Activated CD4-positive, alpha-beta T cell treated with anti-CD3 and anti-CD28 coated beads, Interleukin-2, amount 50 U/mL, for 1 hour (primary cell): ENCODE results near the gene PCDH1.

Source experiments
- DNase-seq: peaks from one replicate; pipeline ENCODE4 v3.0.0-alpha.2; 2020

The PCDH1 gene

GRCh38 chr5:141872496-141873356, 5.5 kb downstream of the PCDH1 start:
- no peak for DNase-seq

GRCh38 chr5:141871870-141872269, 6.3 kb downstream of the PCDH1 start:
- no peak for DNase-seq

GRCh38 chr5:141870871-141871270, 7.3 kb downstream of the PCDH1 start:
- DNase-seq = no peak

- DNase-seq = no peak
Observed at GRCh38 chr5:141870228-141870627, 8.0 kb downstream of the PCDH1 start.

- no peak for DNase-seq
Observed at GRCh38 chr5:141869514-141869913, 8.7 kb downstream of the PCDH1 start.

GRCh38 chr5:141869040-141869439, 9.2 kb downstream of the PCDH1 start:
- no peak for DNase-seq

- DNase-seq = no peak
Observed at GRCh38 chr5:141868541-141868940, 9.7 kb downstream of the PCDH1 start.

- DNase-seq = no peak
Observed at GRCh38 chr5:141867651-141868050, 10.6 kb downstream of the PCDH1 start.

- DNase-seq = no peak
Observed at GRCh38 chr5:141867139-141867538, 11.1 kb downstream of the PCDH1 start.

GRCh38 chr5:141866096-141866495, 12.1 kb downstream of the PCDH1 start:
- no peak for DNase-seq

GRCh38 chr5:141865406-141865805, 12.8 kb downstream of the PCDH1 start:
- no peak for DNase-seq

GRCh38 chr5:141864371-141865370, 13.5 kb downstream of the PCDH1 start:
- DNase-seq = no peak

- no peak for DNase-seq
Observed at GRCh38 chr5:141863569-141864178, 14.5 kb downstream of the PCDH1 start.

- no peak for DNase-seq
Observed at GRCh38 chr5:141862936-141863543, 15.2 kb downstream of the PCDH1 start.

GRCh38 chr5:141861194-141861593, 17.0 kb downstream of the PCDH1 start:
- DNase-seq = no peak

GRCh38 chr5:141858079-141858765, 20.0 kb downstream of the PCDH1 start:
- DNase-seq = no peak

GRCh38 chr5:141857226-141857625, 21.0 kb downstream of the PCDH1 start:
- DNase-seq = no peak

GRCh38 chr5:141856037-141856790, 22.0 kb downstream of the PCDH1 start:
- DNase-seq = no peak

- DNase-seq = no peak
Observed at GRCh38 chr5:141855265-141856036, 22.8 kb downstream of the PCDH1 start.

- DNase-seq = no peak
Observed at GRCh38 chr5:141853895-141854626, 24.1 kb downstream of the PCDH1 start.
